Spleen (tissue), 7 donors: ENCODE measurements around the gene MUC12.

Experiments
- CTCF ChIP-seq, 11 experiments: fragments of 200-600 bp in 7 of 11; fragments of 450-650 bp in 4 of 11; sonication (generic) in 4 of 11; IDR thresholded peaks in 8 of 11; conservative IDR thresholded peaks in 3 of 11; 1 replicate in 7 of 11; 2 replicates in 4 of 11; pipeline versions ENCODE4 v1.4.0 to v1.8.0; 2016 to 2021; ENCODE audit warnings: antibody characterized with exemption in 11 of 11, inconsistent platforms in 4 of 11, mild to moderate bottlenecking in 1 of 11
- POLR2A ChIP-seq, 3 donors: fragments of 450-650 bp; IDR thresholded peaks; one replicate each; pipeline ENCODE4 v1.5.1; 2017; ENCODE audit warnings: antibody characterized with exemption in 3 of 3, mild to moderate bottlenecking in 1 of 3
- POLR2AphosphoS5 ChIP-seq, 3 donors: sonication (generic); formaldehyde crosslinking; IDR thresholded peaks; one replicate each; pipeline ENCODE4 v1.5.1; 2017; ENCODE audit warnings: antibody characterized with exemption in 3 of 3
- donor health status: DM: no; HTN: no; CAD: no; lungs with moderate emphysema.
- donor health status: DM: no; HTN: no; CAD: no.
- donor health status: DM: no; HTN: no; CAD: no.

- TF ChIP-seq CTCF (IDR thresholded peaks at IDR 0.05 in 8 of 11, conservative IDR thresholded peaks at IDR 0.05 in 3 of 11): no peak
- TF ChIP-seq POLR2AphosphoS5 (IDR thresholded peaks at IDR 0.05): no peak
- no peak for TF ChIP-seq POLR2A (IDR thresholded peaks at IDR 0.05)
Measured at GRCh38 chr7:100959894-100960293, 9.5 kb upstream of the MUC12 start.
